Epithelial cell of proximal tubule (primary cell): ENCODE data around the gene ASB6. TPM values are rescaled to one million over a fixed set of nuclear protein-coding genes. Genes with fewer than 3 reads are reported as not detected.

Experiments
- DNase-seq: peaks from one replicate; pipeline ENCODE4 v3.0.0-alpha.2; 2011; ENCODE audit warnings: low read depth
- H3K4me3 ChIP-seq: 2 replicates; pipeline ENCODE4 v1.5.1; 2011; ENCODE audit warnings: low read depth, mild to moderate bottlenecking, low read length
- CTCF ChIP-seq: conservative IDR thresholded peaks from 2 replicates; pipeline ENCODE4 v1.5.1; 2012; ENCODE audit warnings: low read depth, mild to moderate bottlenecking, low read length
- total RNA-seq: library from RNA; depleted of rRNA; stranded (reverse); fragments of >200 nt; gene quantifications from 2 replicates; pipeline ENCODE4 v1.2.3, GENCODE V29; 2015

Gene ASB6
- total RNA-seq, 1 donor from 2014 or later, result 22.3 TPM

- H3K4me3 ChIP-seq, result peak overlapping the region; percentile 3
- DNase-seq, result no peak
- TF ChIP-seq CTCF, result no peak
Measured at GRCh38 chr9:129613520-129614175, 28.3 kb downstream of the ASB6 start.

DNA sequence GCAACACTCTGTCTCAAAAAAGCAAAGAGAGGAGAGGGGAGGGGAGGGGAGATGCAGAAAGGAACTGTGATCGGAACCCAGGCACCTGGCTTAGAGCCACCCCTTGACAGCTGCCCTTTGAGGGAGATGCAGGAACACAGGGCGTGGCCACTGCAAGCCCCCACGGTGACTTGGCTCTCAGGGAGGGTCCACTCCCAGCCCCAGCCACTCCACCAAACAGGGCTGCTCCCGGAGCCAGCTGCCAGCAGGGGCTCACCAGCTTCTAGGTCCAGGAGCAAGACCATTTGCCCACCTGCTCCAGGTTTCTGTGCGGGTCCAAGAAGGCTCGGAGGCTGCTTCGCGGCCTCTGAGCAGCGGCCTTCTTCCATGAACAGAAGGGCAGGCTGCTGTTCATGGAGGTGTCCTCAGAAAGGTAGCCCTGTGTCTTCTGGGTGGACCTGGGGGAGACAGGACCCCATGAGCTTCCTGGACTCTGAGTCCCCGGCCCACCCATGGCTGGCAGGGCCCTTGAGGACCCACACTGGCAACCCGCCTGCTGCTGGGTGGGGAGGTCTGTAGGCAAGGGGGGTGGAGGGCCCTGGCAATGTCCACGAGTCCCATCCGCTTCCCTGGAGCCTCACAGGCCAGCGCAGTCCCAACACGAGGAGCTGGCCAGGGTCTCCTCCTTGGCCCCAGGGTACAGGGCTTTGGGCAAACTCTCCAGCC is 29.0 kb downstream of the ASB6 start:
- no peak for TF ChIP-seq CTCF
- H3K4me3 ChIP-seq, result peak overlapping the region; percentile 4

GRCh38 chr9:129612123-129612522 is 29.8 kb downstream of the ASB6 start:
- no peak overlapping the region for H3K4me3 ChIP-seq
- DNase-seq, result no peak

More for the DNA sequence above, 29.0 kb downstream of the ASB6 start:
- no peak for DNase-seq

DNA sequence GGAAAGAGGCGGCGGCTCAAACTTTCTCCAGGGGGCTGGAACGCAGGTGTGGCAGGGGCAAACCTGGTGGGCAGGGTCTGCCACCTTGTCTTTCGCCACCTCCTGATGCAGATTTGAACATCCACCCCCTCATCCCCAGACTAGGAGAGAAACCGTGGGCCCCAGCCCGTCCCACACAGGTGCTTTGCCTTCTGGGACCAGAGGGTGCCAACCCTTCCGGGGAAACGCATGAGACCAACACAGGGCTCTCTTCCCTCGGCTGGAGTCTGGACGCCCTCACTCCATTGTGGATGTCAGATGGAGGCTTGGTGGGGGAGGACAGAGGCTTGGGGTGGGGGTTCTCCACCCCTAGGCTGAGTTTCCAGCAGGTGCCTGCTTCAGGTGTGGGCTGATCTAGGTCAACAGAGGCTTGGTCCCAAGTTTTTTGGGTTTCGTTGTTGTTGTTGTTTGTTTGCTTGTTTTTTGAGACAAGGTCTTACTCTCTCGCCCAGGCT is 30.6 kb downstream of the ASB6 start:
- TF ChIP-seq CTCF, result no peak
- DNase-seq, result no peak
- peak overlapping the region; percentile 66 for H3K4me3 ChIP-seq

More at GRCh38 chr9:129612123-129612522, 29.8 kb downstream of the ASB6 start:
- no peak for TF ChIP-seq CTCF

- peak; percentile 71 for TF ChIP-seq CTCF
- no peak for DNase-seq
- H3K4me3 ChIP-seq, result peak overlapping the region; percentile 66
Measured at GRCh38 chr9:129610473-129611306, 31.3 kb downstream of the ASB6 start.

GRCh38 chr9:129610213-129610472 is 31.8 kb downstream of the ASB6 start:
- no peak for DNase-seq
- TF ChIP-seq CTCF, result no peak
- H3K4me3 ChIP-seq, result peak overlapping the region; percentile 66
